GM19023 (cell line): ENCODE data around the gene MESP2.

Experiments used
- ATAC-seq: cut with Tn5 transposase; IDR thresholded peaks from one replicate; pipeline ENCODE4 v1.9.1; 2021; ENCODE audit warnings: mild to moderate bottlenecking, moderate library complexity; ENCODE audit not compliant: unreplicated experiment

The MESP2 gene

GRCh38 chr15:89812847-89813320 lies 36.8 kb downstream of the MESP2 start:
- no peak for ATAC-seq

DNA sequence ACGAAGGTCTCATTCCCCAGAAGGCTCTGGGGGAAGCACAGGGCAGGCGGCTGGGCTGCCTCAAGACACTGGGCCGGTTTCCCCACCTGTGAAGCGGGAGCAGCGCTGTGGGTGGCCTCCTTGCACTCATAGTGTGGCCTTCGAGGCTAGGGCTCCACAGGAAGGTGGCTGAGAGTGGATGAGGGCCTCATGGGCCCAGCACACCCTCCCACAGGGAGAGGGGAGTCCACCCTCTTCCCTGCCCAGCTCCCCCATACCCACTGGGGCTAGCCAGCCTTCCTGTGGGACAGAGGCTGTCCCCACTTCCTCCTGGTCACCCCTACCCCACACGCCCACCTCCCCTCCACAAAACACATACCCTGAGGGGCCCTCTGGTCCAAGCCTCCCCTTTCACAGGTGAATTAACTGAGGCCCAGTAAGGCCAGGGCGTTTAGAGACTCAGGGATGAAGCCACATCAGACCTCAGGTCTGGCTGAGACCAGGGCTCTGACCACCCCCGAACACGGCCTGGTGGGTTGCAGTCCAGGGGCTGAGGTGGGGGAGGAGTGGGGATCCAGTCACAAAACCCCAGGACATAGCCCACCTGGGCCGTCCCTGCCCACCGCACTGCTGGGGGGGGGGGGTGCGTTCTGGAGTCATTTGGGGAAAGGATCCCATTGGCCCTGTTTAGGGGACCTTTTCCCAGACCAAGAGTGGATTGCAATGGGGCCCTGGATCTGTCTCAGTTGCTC lies 37.4 kb downstream of the MESP2 start:
- ATAC-seq: no peak

DNA sequence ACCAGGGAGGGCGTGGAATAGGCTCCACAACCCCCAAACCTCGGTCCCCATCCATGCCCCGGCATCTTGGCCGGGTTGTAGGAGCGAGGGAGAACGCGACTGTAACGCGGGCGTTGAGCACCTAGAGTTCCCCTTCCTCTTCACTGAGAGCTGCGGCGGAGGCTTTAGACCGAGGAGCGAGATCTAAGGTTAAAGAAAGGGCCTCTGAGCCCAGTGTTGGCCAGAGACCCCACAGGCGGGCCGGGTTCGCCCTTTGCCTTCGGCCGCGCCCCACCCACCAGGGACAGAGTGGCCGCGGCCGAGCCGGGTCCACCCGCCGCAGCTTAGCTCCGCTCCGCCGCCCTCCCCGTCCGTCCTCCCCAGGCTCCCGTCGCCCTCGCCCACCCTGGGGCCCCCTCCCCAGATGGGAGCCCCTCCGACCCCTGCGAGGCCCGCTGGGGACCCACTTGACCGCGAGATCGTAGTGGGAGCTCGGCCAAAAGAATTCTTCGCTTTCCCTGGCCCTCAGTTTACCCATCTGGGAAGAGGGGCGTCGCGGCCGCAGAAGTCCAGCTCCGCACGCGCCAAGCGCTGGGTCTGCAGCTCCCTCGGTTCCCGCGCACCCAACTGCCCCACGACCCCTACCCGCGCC lies 38.1 kb downstream of the MESP2 start:
- no peak for ATAC-seq

- no peak for ATAC-seq
These were observed 39.6 kb downstream of the MESP2 start for GRCh38 chr15:89815769-89816168.

- ATAC-seq: no peak
These were observed 41.7 kb downstream of the MESP2 start for GRCh38 chr15:89817701-89818280.

DNA sequence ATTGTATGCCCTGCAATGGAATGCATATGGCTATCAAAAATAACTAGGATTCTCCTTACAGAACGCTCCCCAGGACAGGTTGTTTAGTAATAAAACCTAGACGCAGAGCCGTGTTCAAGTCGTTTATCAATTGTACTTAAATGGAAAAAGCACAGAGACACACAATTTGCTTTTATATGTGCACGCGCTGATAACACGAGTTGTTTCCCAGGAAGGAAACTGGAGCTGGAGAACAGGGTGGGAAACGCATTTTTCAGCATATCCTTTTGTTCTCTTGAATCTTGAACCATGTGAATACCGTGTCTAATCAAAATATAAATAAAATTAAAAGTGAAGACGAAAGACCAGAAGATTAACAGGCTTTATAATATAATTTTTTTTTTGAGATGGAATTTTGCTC lies 42.2 kb downstream of the MESP2 start:
- no peak for ATAC-seq

- no peak for ATAC-seq
These were observed 44.8 kb downstream of the MESP2 start for GRCh38 chr15:89820666-89821611.

GRCh38 chr15:89822026-89822425 lies 45.9 kb downstream of the MESP2 start:
- ATAC-seq: no peak

GRCh38 chr15:89822611-89822950 lies 46.4 kb downstream of the MESP2 start:
- ATAC-seq: no peak

DNA sequence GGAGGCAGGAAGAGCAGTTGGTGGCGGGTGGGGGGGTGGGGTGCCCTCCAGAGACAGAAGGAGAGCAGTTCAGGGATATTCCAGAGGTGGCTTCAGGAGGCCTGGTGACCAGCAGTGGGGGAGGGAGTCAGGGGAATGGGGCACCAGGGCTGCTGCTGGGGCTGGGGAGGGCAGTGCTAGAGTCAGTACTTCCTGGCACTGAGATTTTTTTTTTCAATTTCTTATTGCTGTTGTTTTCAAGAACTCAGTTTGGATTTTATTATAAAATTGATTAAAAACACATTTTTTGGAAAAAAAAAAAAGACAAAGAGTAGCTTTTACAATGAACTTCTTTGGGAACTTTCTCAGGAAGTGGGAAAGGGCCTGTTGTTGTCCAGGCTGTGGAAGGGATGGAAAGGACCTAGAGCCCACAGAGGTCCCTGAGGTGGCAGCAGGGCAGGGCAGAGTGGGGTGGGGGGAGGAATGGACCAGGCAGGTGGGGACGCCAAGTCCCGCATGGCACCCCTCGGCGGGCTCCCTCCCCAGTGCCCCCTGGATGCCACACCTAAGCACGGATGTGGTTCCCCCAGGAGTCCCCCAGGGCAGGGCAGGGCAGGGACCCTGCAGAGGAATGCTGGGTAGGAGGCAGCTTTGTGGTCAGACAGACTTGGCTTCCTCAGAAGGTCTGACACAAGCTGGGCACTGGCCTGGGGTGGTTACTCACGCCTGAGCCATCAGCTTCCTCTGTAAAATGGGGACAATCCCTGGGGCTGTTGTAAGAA lies 47.0 kb downstream of the MESP2 start:
- ATAC-seq: no peak

- no peak for ATAC-seq
These were observed 47.9 kb downstream of the MESP2 start for GRCh38 chr15:89823836-89824606.

- ATAC-seq: no peak
These were observed 48.4 kb downstream of the MESP2 start for GRCh38 chr15:89824607-89824867.

DNA sequence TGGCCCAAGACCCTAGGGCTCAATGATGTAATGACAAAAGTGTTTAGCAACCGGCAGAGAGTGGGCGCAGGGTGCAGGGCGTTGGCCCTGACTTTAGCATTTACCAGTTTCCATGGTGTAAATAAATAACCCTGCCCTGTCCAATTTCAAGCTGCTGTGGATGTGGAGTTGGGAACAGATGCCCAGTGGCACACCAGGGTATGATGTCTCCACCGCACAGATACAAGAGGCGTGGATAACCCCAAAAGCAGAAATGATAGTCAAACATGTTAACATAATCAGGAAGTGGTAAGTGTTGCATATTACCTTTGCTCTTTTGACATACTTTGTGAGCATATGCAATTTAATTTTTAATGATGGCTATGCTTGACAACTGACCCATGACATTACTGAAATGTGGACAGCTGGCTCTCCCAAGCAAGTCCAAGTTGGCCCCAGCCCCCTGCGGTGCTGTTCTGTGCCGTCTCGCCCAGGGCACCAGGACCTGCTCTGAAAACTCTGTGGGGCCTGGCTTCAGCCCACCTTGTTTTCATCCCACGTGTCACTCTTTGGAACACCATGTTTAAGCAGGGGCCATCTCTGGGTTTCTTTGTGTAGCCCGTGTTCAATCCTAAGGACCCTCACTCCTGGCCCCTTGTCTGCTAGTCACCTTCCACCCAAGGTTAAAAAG lies 49.3 kb downstream of the MESP2 start:
- ATAC-seq: no peak

DNA sequence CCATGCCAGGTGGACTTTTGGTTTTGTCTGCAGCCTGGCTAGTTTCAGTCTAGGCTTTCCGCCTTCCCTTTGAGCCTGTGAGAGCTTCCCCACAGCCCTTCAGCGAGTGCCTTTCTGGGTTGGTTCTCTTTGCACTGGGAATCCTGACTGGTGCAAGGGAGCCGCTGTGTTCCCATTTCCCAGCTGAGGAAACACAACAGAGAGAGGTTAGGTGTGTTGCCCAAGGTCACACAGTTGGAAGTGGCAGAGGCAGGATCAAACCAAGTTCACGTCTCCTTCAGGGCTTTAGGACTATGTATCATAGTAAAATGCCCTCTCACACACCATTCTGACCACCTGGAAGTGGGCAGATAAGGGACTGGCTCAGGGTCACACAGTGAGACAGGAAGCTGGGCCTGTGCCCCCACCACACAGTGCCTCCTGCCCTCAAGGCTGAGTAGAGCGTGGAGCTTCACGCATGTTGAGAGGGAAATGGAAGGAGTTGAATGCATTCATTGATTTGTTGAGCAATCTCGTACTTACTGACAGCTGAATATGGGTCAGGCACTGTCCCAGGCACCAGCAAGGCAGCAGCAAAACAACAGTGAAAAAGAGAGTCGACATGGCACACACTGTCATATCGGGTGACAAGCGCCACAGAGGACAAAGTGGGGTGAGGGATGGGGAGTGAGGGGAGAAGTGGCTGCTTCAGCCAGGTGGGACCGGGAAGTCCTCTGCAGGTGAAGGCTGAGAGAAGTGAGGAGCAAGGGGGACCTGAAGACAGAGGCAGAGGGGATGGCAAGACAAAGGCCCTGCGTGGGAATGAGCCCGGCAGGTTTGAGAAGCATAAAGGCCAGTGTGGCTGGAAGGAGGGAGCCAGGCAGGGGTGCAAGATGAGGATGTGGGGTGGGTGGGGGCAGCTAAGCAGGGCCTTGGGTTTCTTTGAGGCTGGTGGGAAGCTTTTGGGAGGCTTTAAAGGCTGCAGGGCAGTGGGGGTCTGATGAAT lies 50.8 kb downstream of the MESP2 start:
- no peak for ATAC-seq

DNA sequence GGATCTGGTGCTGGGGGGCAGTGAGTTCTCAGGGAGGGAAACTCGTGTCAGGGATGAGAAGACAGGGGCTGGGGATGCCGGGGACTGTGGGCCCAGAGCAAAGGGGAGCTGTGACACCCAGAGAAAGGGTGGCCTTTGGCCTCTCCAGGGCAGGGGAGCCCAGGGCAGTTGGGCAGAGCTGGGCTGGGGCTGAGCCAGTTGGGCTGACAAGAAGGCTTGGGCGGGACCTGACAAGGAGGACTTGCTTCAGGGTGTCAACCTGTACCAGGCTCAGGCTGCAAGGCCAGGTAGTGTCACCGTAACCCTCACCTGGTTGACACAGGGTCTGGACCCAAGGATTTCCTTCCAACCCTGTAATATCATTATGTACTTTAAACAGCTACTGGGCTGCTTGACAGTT lies 51.7 kb downstream of the MESP2 start:
- no peak for ATAC-seq
